HepG2 (cell line): ENCODE measurements around the gene KCNMA1. TPM values are rescaled to one million over a fixed set of nuclear protein-coding genes. Genes with fewer than 3 reads are reported as not detected.
A peak's percentile ranks its signal among the peaks of the same experiment; 100 is the strongest.

Experiments used
- CREB1 ChIP-seq, 2 experiments: fragments of 450-650 bp in 1 of 2; IDR thresholded peaks; 2 replicates each; pipeline ENCODE4 v1.6.1; 2016 to 2017; ENCODE audit warnings: control low read depth in 1 of 2, mild to moderate bottlenecking in 1 of 2, missing compliant biosample characterization in 1 of 2, missing genetic modification characterization in 1 of 2
- IKZF1 ChIP-seq: fragments of 450-650 bp; IDR thresholded peaks from 2 replicates; pipeline ENCODE4 v1.7.1; 2016
- MATR3 ChIP-seq: sonication (generic); formaldehyde crosslinking; IDR thresholded peaks from 2 replicates; pipeline ENCODE4 v1.4.0; 2020; ENCODE audit warnings: missing genetic modification reagents
- MXI1 ChIP-seq: IDR thresholded peaks from 3 replicates; pipeline ENCODE4 v1.6.1; 2012; ENCODE audit warnings: low read depth, low read length, inconsistent platforms, borderline replicate concordance
- NFE2L2 ChIP-seq: fragments of 150-350 bp; IDR thresholded peaks from 2 replicates; pipeline ENCODE4 v1.6.1; 2014; ENCODE audit warnings: low read length
- NPAS2 ChIP-seq: sonication (generic); formaldehyde crosslinking; IDR thresholded peaks from 2 replicates; pipeline ENCODE4 v1.8.0; 2022; ENCODE audit warnings: mild to moderate bottlenecking, missing genetic modification reagents, borderline replicate concordance
- PCBP1 ChIP-seq: fragments of 200-400 bp; formaldehyde crosslinking; IDR thresholded peaks from 2 replicates; pipeline ENCODE4 v1.6.1; 2017; ENCODE audit warnings: mild to moderate bottlenecking, low read depth, low read length, borderline replicate concordance
- TMF1 ChIP-seq: sonication (generic); formaldehyde crosslinking; IDR thresholded peaks from 2 replicates; pipeline ENCODE4 v1.8.1; 2022; ENCODE audit warnings: low read depth, missing genetic modification reagents
- ZBTB40 ChIP-seq, 2 experiments: fragments of 450-650 bp in 1 of 2; sonication (generic) in 1 of 2; formaldehyde crosslinking in 1 of 2; IDR thresholded peaks; 2 replicates each; pipeline versions ENCODE4 v1.6.1 to v1.8.0; 2016 to 2022; ENCODE audit warnings: antibody characterized with exemption in 1 of 2, mild to moderate bottlenecking in 1 of 2, missing genetic modification reagents in 1 of 2
- ZNF18 ChIP-seq: sonication (generic); formaldehyde crosslinking; IDR thresholded peaks from 2 replicates; pipeline ENCODE4 v1.8.0; 2022; ENCODE audit warnings: mild to moderate bottlenecking, missing genetic modification reagents; ENCODE audit not compliant: insufficient replicate concordance
- ZNF326 ChIP-seq: sonication (generic); formaldehyde crosslinking; IDR thresholded peaks from 2 replicates; pipeline ENCODE4 v1.4.0; 2020; ENCODE audit warnings: missing genetic modification reagents, borderline replicate concordance
- ZNF768 ChIP-seq: sonication (generic); formaldehyde crosslinking; IDR thresholded peaks from 2 replicates; pipeline ENCODE4 v1.4.0; 2020; ENCODE audit warnings: missing genetic modification reagents
- polyA plus RNA-seq, 8 experiments: library from polyadenylated mRNA; depleted of rRNA in 3 of 8; stranded (reverse) in 7 of 8; unstranded in 1 of 8; fragments of >200 nt; fragmentation: Illumina TruSeq in 4 of 8; extraction: Trizol in 4 of 8; gene quantifications; 2 replicates each; pipeline versions ENCODE4 v1.2.1 to v1.2.3, GENCODE V29; 2011 to 2016; ENCODE audit warnings: low read depth in 4 of 8, missing spikeins in 1 of 8, mixed read lengths in 1 of 8; ENCODE audit not compliant: insufficient read depth in 1 of 8
- total RNA-seq, 5 experiments: library from RNA; depleted of rRNA; stranded (reverse); fragments of >200 nt; fragmentation: Illumina TruSeq; extraction: Trizol; gene quantifications; 2 replicates each; pipeline ENCODE4 v1.2.3, GENCODE V29; 2016; ENCODE audit warnings: low read depth in 1 of 5
- TF ChIP-seq, protein P1 (sequence below): sonication (generic); formaldehyde crosslinking; conservative IDR thresholded peaks from 2 replicates; pipeline ENCODE4 v1.4.0; 2020; ENCODE audit warnings: missing genetic modification reagents

KCNMA1 gene
- total and polyA plus RNA-seq, 2 of the 13 experiments (the other 11 are each of a cell fraction or from before 2014, with no cell fraction given) = 0.02 TPM; not detected in 1

DNA sequence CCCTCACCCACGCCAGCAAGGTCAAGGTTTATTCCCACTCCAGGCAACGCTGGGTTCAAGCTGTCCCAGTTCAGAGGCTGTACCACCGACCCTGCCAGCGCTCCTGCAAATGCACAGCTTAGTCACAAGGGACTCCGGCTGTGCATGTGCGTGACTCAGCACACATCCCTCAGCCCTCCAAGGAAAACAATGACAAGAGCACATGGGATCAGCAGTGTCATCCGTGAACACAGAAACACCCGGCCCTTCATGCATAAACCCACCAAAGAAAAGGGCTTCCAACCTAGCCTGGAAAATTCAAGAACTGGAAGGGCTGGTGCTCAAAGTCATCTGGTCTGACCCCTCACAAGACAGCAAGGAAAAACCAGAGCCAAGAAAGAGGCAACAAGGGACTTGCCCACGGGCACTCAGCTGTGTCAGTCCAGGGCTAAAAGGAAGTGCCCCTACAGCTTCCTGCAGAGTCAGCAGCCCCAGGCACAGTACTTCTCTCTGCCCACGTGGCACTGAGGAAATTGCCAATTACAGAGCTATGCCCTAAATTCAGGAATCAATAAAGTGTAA, 106.1 kb downstream of the KCNMA1 start (continued):
- TF ChIP-seq ZBTB40 (IDR thresholded peaks at IDR 0.05) (no peak), ZBTB40 (CRISPR knock-in tag; IDR thresholded peaks at IDR 0.05) (no peak), PCBP1 (no peak), TMF1 (CRISPR knock-in tag) (no peak), ZNF326 (CRISPR knock-in tag) (no peak), IKZF1 (no peak), NFE2L2 (peak; percentile 61; the same call in 1 of the 2 replicates), ZNF18 (CRISPR knock-in tag) (no peak), ZNF768 (CRISPR knock-in tag) (no peak), MATR3 (CRISPR knock-in tag) (no peak), MXI1 (peak; percentile 28; the same call in 1 of the 3 replicates), CREB1 (IDR thresholded peaks at IDR 0.05) (0 out of 2 replicates have a peak, but pooled peaks have one; percentile 12), CREB1 (CRISPR knock-in tag; IDR thresholded peaks at IDR 0.05) (no peak), NPAS2 (CRISPR knock-in tag) (no peak)
- TF ChIP-seq, protein P1, sequence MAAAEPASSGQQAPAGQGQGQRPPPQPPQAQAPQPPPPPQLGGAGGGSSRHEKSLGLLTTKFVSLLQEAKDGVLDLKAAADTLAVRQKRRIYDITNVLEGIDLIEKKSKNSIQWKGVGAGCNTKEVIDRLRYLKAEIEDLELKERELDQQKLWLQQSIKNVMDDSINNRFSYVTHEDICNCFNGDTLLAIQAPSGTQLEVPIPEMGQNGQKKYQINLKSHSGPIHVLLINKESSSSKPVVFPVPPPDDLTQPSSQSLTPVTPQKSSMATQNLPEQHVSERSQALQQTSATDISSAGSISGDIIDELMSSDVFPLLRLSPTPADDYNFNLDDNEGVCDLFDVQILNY (CRISPR knock-in tag) = no peak
